Left lung (tissue), 10 donors: Measurements from ENCODE around the gene C11orf86. TPM values are rescaled to one million over a fixed set of nuclear protein-coding genes. Genes with fewer than 3 reads are reported as not detected.
A peak's percentile ranks its signal among the peaks of the same experiment; 100 is the strongest.

ENCODE experiments used
- ATAC-seq: fragments of 200-7000 bp; cut with Tn5 transposase; one replicate; pipeline ENCODE4 v1.9.1; 2020; ENCODE audit warnings: moderate library complexity
- DNase-seq, 4 donors: peaks; one replicate each; pipeline ENCODE4 v3.0.0-alpha.2; 2013 to 2020
- H3K27ac ChIP-seq, 2 donors: fragments of 200-600 bp; sonication (generic) in 1 of 2; one replicate each; pipeline versions ENCODE4 v1.5.0 to v1.8.0; 2020 to 2021
- H3K27me3 ChIP-seq, 2 donors: fragments of 200-600 bp; sonication (generic) in 1 of 2; one replicate each; pipeline versions ENCODE4 v1.5.0 to v1.8.0; 2020 to 2021
- H3K36me3 ChIP-seq, 2 donors: fragments of 200-600 bp; sonication (generic) in 1 of 2; one replicate each; pipeline versions ENCODE4 v1.5.0 to v1.8.0; 2020 to 2021
- H3K4me1 ChIP-seq, 2 donors: fragments of 200-600 bp; one replicate each; pipeline ENCODE4 v1.8.0; 2021
- H3K4me3 ChIP-seq, 2 donors: fragments of 200-600 bp; sonication (generic) in 1 of 2; one replicate each; pipeline versions ENCODE4 v1.5.0 to v1.8.0; 2020 to 2021; ENCODE audit warnings: mild to moderate bottlenecking in 1 of 2
- H3K9me3 ChIP-seq, 2 donors: fragments of 200-600 bp; sonication (generic) in 1 of 2; one replicate each; pipeline versions ENCODE4 v1.5.0 to v1.8.0; 2020 to 2021
- intact Hi-C, 2 donors: fragments of 100-400 bp; cut with DNase I; formaldehyde crosslinking; loops; one replicate each; pipeline versions ENCODE4 v1.11.2 to v1.14.2; 2022
- polyA plus RNA-seq, 6 donors: library from polyadenylated mRNA; unstranded; fragments of 120-200 nt; gene quantifications; one replicate each; pipeline ENCODE4 v1.2.1, GENCODE V29; 2013; ENCODE audit not compliant: insufficient read length in 6 of 6
- total RNA-seq, 2 donors: library from RNA; stranded (reverse); fragmentation: NEBNext Ultra II Directional; extraction: Animal tissue kit (Norgen Biotek cat#: 25700); gene quantifications; one replicate each; pipeline ENCODE4 v1.2.1, GENCODE V29; 2021
- TF ChIP-seq, protein P1 (sequence below), 2 donors: fragments of 200-600 bp; sonication (generic) in 1 of 2; IDR thresholded peaks; one replicate each; pipeline versions ENCODE4 v1.5.0 to v1.8.0; 2021; ENCODE audit warnings: antibody characterized with exemption in 2 of 2
- donor health status: DM: no; HTN: yes; CAD: no.
- donor health status: DM: no; HTN: no; CAD: no.

Gene C11orf86
- total and polyA plus RNA-seq, 8 donors: not detected

DNA sequence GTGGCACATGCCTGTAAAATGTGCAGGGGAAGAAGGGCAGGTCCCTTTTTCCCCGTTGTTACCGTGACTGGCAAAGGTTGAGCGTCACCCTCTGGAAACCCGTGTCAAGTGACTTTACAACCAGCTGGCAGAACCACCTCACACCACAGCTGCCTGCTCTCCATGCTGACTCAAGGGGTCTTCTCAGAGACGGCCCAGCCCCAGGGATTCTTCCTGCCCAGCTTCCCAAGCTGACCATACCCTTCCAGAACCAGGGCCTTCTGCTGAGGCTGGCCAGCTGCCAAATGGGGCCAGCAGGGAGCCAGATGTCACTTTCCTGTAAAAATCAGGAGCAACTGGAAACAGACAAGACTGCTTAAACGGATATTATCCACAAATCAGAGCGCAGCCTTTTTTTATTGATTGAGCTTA lies 23.2 kb upstream of the C11orf86 start:
- Histone ChIP-seq H3K9me3 (no peaks in the 10 kb centered on the region), H3K27ac (no peak overlapping the region), H3K4me3 (no peak overlapping the region), H3K36me3 (no peaks in the 10 kb centered on the region), H3K4me1 (peaks cover 0 to 6% of the 10 kb centered on the region in 2 donors), H3K27me3 (no peaks in the 10 kb centered on the region)
- no peak for ATAC-seq
- TF ChIP-seq, protein P1, sequence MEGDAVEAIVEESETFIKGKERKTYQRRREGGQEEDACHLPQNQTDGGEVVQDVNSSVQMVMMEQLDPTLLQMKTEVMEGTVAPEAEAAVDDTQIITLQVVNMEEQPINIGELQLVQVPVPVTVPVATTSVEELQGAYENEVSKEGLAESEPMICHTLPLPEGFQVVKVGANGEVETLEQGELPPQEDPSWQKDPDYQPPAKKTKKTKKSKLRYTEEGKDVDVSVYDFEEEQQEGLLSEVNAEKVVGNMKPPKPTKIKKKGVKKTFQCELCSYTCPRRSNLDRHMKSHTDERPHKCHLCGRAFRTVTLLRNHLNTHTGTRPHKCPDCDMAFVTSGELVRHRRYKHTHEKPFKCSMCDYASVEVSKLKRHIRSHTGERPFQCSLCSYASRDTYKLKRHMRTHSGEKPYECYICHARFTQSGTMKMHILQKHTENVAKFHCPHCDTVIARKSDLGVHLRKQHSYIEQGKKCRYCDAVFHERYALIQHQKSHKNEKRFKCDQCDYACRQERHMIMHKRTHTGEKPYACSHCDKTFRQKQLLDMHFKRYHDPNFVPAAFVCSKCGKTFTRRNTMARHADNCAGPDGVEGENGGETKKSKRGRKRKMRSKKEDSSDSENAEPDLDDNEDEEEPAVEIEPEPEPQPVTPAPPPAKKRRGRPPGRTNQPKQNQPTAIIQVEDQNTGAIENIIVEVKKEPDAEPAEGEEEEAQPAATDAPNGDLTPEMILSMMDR (IDR thresholded peaks at IDR 0.05): no peak
- intact Hi-C loops: no loop called here
- no peak for DNase-seq

DNA sequence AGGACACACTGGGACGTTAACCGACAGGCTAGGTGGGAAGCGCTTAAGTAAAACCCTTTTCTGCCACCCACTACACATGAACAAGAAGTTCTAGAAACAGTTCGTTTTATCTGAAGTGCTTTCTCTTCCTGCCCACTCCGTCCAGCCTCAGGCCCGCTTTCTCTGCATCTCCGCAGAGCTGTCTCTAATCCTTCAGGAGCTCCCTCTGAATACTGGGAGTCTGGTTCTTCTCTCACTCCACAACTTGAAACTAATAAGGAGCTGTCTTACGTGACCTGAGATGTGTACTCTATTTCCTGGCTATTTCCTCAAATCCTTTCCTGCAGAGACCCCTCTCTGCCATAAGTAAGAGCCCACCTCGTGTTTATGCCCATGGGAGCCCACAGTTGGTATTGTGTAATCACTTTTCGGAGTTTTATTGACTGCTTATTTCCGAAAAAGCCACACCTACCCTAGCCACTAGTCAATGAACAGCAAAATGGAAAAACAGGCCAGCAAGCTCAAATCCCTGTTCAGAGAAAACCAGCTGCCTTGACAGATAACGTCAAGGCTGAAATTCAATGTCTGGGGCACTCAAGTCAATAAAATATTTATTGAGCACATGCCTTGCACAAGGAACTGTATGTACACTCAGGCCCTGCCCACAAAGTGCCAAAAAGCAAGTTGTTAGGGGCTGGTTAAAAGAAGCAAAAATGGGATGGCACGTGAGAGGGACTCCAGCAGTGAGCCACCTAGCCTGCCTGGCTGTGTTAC lies 21.8 kb upstream of the C11orf86 start:
- Histone ChIP-seq H3K27ac (no peak overlapping the region), H3K4me3 (no peak overlapping the region), H3K27me3 (peaks cover 0 to 12% of the 10 kb centered on the region in 2 donors), H3K36me3 (no peaks in the 10 kb centered on the region), H3K4me1 (peaks cover 0 to 14% of the 10 kb centered on the region in 2 donors), H3K9me3 (no peaks in the 10 kb centered on the region)
- no peak for ATAC-seq
- TF ChIP-seq, protein P1 (IDR thresholded peaks at IDR 0.05): no peak
- intact Hi-C loops: no loop called here
- DNase-seq: no peak

DNA sequence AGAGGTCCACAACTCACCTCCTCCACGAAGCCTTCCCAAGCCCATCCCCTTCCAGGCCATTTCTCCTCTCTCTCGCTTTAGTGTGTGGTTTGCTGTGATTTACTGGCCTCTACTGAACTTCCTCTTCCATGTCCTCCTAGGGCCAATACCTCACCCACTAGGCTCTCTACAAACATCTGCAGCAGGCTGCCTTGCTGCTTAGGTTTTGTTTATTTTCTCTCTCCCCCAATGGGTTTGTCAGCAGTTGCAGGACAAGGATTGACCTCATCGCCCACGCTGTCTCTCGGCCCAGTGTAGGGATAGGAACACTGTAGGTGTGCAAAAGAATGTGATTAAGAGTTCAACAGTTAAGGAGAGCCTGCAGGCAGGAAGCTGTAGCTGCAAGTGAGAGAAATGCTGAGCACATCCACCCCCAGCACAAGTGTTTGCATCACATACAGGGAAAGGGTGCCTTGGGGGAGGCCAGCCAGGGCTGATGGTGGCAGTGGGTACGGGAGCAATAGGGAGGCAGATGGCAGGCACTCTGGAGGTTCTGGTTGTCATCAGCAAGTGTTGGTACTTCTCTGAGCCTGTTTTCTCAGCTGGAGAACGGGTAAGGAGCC lies 18.3 kb upstream of the C11orf86 start:
- TF ChIP-seq, protein P1 (IDR thresholded peaks at IDR 0.05): no peak
- Histone ChIP-seq H3K36me3 (no peaks in the 10 kb centered on the region), H3K4me1 (peaks cover 0 to 23% of the 10 kb centered on the region in 2 donors), H3K4me3 (no peak overlapping the region), H3K27me3 (peaks cover 0 to 24% of the 10 kb centered on the region in 2 donors), H3K27ac (no peak overlapping the region), H3K9me3 (no peaks in the 10 kb centered on the region)
- intact Hi-C loops: no loop called here
- ATAC-seq: no peak
- peak in 2 of 4 donors; percentile 47 to 49 for DNase-seq

DNA sequence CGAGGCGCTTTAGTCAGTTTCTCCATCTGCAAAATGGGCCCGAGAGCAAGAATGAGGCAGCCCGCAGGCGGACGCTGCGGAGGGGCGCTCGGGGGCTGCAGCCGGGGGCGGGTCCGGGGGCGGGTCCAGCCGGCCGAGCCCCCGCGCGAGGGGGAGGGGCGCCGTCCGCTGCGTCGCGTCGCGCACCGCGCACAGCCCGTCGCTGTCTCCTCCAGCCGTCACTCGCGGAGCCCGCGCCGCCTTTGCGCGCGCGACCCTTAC lies 17.2 kb upstream of the C11orf86 start:
- TF ChIP-seq, protein P1 (IDR thresholded peaks at IDR 0.05): no peak
- H3K27me3 ChIP-seq: peaks cover 0 to 24% of the 10 kb centered on the region in 2 donors
- peak overlapping the region; percentile 53 to 74 for H3K27ac ChIP-seq
- no peaks in the 10 kb centered on the region for H3K9me3 ChIP-seq
- DNase-seq: no peak
- H3K4me3 ChIP-seq: peak overlapping the region; percentile 46 to 56
- ATAC-seq: peak; percentile 41
- intact Hi-C loops: no loop called here
- no peaks in the 10 kb centered on the region for H3K36me3 ChIP-seq
- peaks cover 0 to 23% of the 10 kb centered on the region in 2 donors for H3K4me1 ChIP-seq

DNA sequence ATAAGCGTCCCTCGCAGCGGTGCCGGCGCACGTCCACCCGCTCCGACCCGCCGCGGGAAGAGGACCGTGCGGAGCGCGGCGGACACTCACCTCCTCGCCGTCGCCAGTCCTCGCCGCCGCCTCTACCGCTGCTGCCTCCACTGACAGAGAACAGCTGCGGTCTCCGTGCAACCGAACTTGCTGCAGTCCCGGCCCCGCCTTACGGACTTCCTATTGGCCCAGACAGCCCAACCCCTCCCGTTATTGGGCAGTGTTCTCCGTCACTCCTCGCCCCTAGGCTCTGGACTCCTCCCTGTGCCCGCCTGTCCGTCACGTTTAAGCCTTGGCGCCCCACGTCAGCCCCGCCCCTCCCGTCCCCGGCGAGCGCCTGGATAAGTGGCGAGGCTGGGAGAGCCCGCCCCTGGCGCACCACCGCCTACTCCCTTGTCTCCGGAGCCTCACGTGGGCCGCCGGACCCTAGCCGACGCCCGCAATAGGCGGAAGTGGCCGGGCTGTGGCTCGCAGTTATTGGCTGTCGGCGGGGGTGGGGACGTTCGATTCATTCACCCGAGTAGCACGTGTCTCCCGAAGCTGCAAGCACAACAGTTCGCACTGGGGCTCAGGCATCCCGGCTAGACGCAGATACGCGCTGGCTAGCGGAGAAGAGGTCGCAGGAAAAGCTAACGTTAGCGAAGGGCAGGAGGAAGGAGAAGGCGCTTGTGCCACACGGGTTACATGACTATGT lies 16.7 kb upstream of the C11orf86 start, which contains the start of gene PC:
Gene PC, minus strand, starts transcription at position 152 of the 724 bp plus-strand sequence. CDS start 86,224 bp downstream, outside the sequence.
- TF ChIP-seq, protein P1 (IDR thresholded peaks at IDR 0.05): no peak
- peaks cover 0 to 24% of the 10 kb centered on the region in 2 donors for H3K27me3 ChIP-seq
- ATAC-seq: peak; percentile 98
- no peaks in the 10 kb centered on the region for H3K9me3 ChIP-seq
- peak; percentile 99 for DNase-seq
- no peaks in the 10 kb centered on the region for H3K36me3 ChIP-seq
- peak within 1 kb of the TSS; percentile 46 to 56 for H3K4me3 ChIP-seq
- peak within 1 kb of the TSS; percentile 53 to 74 for H3K27ac ChIP-seq
- H3K4me1 ChIP-seq: peaks cover 0 to 23% of the 10 kb centered on the region in 2 donors
- intact Hi-C loops: no loop called here
